HAP-1 (cell line): ENCODE data around the gene SLC12A3.

ENCODE experiments used
- DNase-seq, 2 experiments: peaks; one replicate each; pipeline ENCODE4 v3.0.0-alpha.2; 2016 to 2020; ENCODE audit warnings: low spot score in 2 of 2
- H3K27me3 ChIP-seq: fragments of 250-450 bp; sonication (Bioruptor Pico); 2 replicates; pipeline ENCODE4 v1.5.1; 2020; ENCODE audit warnings: low read depth, mild to moderate bottlenecking, moderate library complexity
- H3K36me3 ChIP-seq: fragments of 250-450 bp; sonication (Bioruptor Pico); replicated peaks from 2 replicates; pipeline ENCODE4 v1.5.1; 2020; ENCODE audit warnings: mild to moderate bottlenecking
- H3K4me1 ChIP-seq: fragments of 250-450 bp; sonication (Bioruptor Pico); 2 replicates; pipeline ENCODE4 v1.5.1; 2020; ENCODE audit warnings: mild to moderate bottlenecking
- H3K4me3 ChIP-seq: fragments of 250-450 bp; sonication (Bioruptor Pico); 2 replicates; pipeline ENCODE4 v1.5.1; 2020; ENCODE audit warnings: mild to moderate bottlenecking, moderate library complexity
- H3K9me3 ChIP-seq: fragments of 250-450 bp; sonication (Bioruptor Pico); 2 replicates; pipeline ENCODE4 v1.5.1; 2020; ENCODE audit warnings: mild to moderate bottlenecking, moderate library complexity
- in situ Hi-C: fragments of 300-500 bp; cut with MboI; formaldehyde crosslinking; loops from 3 replicates; pipeline ENCODE4 v1.14.3; 2020; ENCODE audit warnings: low sequenced_read_pairs, inconsistent platforms, mixed read lengths

Gene SLC12A3

GRCh38 chr16:56869513-56870275 is 4.7 kb downstream of the SLC12A3 start:
- Histone ChIP-seq H3K4me3 (no peak overlapping the region), H3K36me3 (no peaks in the 10 kb centered on the region), H3K27me3 (no peaks in the 10 kb centered on the region), H3K4me1 (peaks cover 11% of the 10 kb centered on the region), H3K9me3 (no peaks in the 10 kb centered on the region)
- DNase-seq, result peak; percentile 31 to 65
- in situ Hi-C loops, result loop anchor here (5.0 kb wide), 1 partner anchor 68 kb away; no protein-coding TSS in a partner anchor

DNA sequence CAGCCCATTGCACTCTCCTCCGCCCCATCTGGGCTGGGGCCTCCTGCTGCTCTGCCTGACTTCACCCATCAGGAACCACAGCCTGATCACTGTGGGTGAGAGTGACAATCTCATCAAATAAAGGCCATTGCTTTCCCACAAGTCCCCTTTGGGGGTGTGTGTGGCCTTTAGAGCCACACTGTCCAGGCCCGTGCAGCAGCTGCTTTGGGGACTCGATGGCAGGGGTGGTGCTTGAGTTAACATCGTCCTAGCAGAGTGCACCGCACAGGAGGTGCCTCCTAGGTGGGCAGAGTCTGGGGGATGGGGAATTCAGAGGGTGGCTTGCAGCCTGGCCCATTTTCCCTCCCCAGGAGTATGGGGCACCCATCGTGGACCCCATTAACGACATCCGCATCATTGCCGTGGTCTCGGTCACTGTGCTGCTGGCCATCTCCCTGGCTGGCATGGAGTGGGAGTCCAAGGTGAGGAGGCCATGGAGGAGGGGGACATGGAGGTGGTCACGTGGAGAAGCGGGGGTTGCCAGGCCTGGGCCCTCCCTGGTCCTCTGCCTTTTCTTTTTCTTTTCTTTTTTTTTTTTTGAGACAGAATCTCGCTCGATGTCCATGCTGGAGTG is 5.4 kb downstream of the SLC12A3 start:
- peaks cover 5% of the 10 kb centered on the region for H3K4me1 ChIP-seq

DNA sequence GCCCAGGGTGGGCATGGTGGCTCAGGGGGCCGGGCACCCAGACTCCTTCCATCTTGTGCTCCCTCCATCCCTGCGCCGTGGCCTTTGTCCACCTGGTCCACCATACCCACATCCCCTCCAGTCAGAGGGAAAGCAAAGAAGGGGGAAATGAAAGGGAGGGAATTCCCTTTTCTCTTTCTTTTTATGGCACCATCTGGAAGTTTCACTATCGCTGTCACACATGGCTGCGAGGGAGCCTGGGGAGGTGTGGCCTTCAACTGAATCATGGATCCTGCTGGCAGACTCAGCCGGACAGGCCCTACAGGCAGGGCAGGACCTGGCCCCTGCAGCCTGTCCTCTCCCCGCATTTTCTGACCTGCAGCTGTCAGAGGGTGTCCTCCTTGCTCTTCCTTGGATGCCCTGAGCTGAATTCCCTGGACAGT is 6.2 kb downstream of the SLC12A3 start:
- H3K36me3 ChIP-seq, result no peaks in the 10 kb centered on the region
- no peaks in the 10 kb centered on the region for H3K9me3 ChIP-seq
- no peak for DNase-seq
- in situ Hi-C loops, result no loop called here
- no peak overlapping the region for H3K4me3 ChIP-seq
- H3K27me3 ChIP-seq, result no peaks in the 10 kb centered on the region
- peaks cover 5% of the 10 kb centered on the region for H3K4me1 ChIP-seq

More for the DNA sequence above, 5.4 kb downstream of the SLC12A3 start:
- no peaks in the 10 kb centered on the region for H3K36me3 ChIP-seq
- H3K9me3 ChIP-seq, result no peaks in the 10 kb centered on the region
- in situ Hi-C loops, result no loop called here
- no peak for DNase-seq
- H3K27me3 ChIP-seq, result no peaks in the 10 kb centered on the region
- H3K4me3 ChIP-seq, result no peak overlapping the region

GRCh38 chr16:56872863-56873391 is 7.9 kb downstream of the SLC12A3 start:
- no peak for DNase-seq
- Histone ChIP-seq H3K4me3 (no peak overlapping the region), H3K9me3 (no peaks in the 10 kb centered on the region), H3K36me3 (no peaks in the 10 kb centered on the region), H3K27me3 (no peaks in the 10 kb centered on the region), H3K4me1 (no peaks in the 10 kb centered on the region)
- in situ Hi-C loops, result no loop called here

DNA sequence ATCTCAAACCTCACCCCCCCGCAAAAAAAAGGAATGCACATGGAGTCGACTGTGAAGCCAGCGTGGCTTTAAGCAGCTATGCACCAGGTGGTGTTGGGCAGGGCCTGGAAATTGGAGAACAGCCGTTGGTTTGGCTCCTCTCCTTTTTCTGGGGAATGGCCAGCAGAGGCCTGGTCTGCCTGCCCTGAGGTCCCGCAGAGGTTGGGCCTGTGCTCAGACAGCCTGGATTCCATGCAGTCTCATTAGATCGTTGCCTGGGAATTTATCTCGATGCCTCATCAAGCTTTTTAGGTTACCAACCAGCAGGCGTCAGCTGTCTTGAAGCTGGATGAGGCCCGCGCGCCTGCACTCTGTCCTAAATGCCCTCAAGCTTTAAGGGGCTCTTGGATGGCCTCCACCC is 9.8 kb downstream of the SLC12A3 start:
- DNase-seq, result no peak
- in situ Hi-C loops, result no loop called here
- Histone ChIP-seq H3K9me3 (no peaks in the 10 kb centered on the region), H3K36me3 (no peaks in the 10 kb centered on the region), H3K27me3 (no peaks in the 10 kb centered on the region), H3K4me1 (no peaks in the 10 kb centered on the region), H3K4me3 (no peak overlapping the region)

GRCh38 chr16:56876048-56876447 is 11.0 kb downstream of the SLC12A3 start:
- Histone ChIP-seq H3K36me3 (no peaks in the 10 kb centered on the region), H3K4me1 (no peaks in the 10 kb centered on the region), H3K4me3 (no peak overlapping the region), H3K27me3 (no peaks in the 10 kb centered on the region), H3K9me3 (no peaks in the 10 kb centered on the region)
- in situ Hi-C loops, result no loop called here
- no peak for DNase-seq

DNA sequence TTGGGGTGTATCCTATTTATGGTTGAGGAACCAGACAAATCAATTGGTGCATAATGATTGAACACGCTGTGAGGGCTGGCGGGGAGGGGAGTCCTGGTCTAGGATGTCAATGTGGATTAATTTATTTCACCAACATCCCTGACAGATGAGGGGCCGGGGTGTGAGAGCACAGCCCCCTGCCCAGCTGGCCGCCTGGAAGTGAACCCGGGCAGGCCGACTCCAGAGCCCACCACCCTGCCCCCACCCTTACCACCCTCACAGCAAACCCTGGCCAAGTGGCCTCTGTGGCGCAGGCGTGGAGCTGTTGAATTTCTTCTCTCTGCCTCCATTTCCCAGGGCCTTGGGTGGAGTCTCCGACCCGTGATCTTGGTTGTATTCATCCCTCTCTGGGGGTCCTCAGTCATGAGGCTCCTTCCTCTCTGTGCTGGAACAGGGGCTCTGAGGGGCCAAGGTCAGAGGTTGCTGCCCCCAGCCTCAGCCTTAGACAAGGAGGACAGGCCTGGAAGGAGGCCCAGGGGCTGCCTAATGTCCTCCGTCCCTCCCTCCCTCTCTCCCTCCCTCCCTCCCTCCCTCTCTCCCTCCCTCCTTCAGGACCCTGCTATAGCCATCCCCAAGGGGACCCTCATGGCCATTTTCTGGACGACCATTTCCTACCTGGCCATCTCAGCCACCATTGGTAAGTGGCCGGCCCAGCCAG is 12.6 kb downstream of the SLC12A3 start:
- Histone ChIP-seq H3K9me3 (no peaks in the 10 kb centered on the region), H3K4me3 (no peak overlapping the region), H3K4me1 (no peaks in the 10 kb centered on the region), H3K27me3 (no peaks in the 10 kb centered on the region), H3K36me3 (no peaks in the 10 kb centered on the region)
- no peak for DNase-seq
- in situ Hi-C loops, result no loop called here

DNA sequence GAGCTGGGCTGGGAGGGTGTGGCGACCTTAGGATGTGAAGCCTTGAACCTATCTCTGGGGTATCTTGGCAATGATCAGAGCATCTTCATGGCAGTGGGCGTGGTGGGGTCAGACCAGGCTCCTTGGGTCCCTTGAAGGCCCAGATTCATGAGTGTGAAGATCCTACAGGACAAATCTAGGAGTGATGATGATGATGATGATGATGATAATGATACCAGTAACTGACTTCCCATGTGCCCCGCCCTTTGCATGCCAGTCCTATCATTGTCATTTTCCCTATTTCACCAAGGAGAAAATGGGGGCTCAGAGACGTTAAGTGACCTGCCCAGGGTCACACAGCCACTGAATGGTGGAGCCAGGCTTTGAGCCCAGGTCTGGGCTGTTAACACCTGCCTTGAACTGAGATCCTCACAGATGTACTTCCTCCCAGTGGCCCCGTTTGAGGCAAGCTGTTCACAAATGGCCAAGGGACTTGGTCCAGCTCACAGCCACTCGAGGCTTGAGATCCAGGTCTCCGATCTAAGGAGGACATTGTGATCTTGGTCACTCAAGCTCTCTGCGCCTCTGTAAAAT is 13.4 kb downstream of the SLC12A3 start:
- H3K4me3 ChIP-seq, result no peak overlapping the region
- in situ Hi-C loops, result no loop called here
- no peak for DNase-seq
- no peaks in the 10 kb centered on the region for H3K4me1 ChIP-seq
- no peaks in the 10 kb centered on the region for H3K27me3 ChIP-seq
- H3K9me3 ChIP-seq, result no peaks in the 10 kb centered on the region
- no peaks in the 10 kb centered on the region for H3K36me3 ChIP-seq

DNA sequence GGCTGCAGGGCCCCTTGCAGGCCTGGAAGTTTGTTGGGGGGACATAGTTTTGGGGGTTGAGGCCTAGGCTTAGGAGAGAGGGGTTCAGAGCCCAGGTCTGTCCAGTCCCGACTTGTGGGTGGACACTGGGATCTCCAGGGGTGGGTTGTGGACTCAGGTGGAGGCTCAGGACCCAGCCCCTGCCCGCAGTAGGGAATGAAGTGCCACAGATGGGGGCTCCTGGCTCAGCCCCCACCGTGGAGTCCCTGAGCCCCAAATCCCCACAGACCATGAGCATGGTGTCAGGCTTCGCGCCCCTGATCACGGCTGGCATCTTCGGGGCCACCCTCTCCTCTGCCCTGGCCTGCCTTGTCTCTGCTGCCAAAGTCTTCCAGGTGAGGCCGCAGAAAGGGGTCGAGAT is 14.3 kb downstream of the SLC12A3 start:
- Histone ChIP-seq H3K27me3 (no peaks in the 10 kb centered on the region), H3K4me1 (no peaks in the 10 kb centered on the region)
- in situ Hi-C loops, result no loop called here

DNA sequence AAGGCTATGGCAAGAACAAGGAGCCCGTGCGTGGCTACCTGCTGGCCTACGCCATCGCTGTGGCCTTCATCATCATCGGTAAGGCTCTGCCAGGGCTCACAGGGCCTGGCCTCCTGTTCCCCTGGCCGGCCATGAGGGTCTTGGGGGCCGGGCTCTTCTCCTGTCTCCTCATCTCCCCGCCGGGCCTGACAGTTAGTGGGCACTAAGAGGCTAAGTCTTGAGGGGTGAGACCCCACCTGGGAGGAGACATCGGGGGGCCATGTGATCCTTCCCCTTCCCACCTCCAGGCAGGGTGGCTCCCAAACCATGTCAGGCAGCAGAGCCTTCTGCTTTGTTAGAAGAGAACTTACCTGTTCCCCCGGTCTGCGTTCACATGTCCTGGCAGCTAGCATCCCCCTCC is 15.2 kb downstream of the SLC12A3 start:
- no peaks in the 10 kb centered on the region for H3K36me3 ChIP-seq
- H3K4me1 ChIP-seq, result no peaks in the 10 kb centered on the region
- no peaks in the 10 kb centered on the region for H3K9me3 ChIP-seq
- no peak overlapping the region for H3K4me3 ChIP-seq
- H3K27me3 ChIP-seq, result no peaks in the 10 kb centered on the region
- DNase-seq, result no peak
- in situ Hi-C loops, result no loop called here

More for the DNA sequence above, 14.3 kb downstream of the SLC12A3 start:
- no peaks in the 10 kb centered on the region for H3K36me3 ChIP-seq
- DNase-seq, result no peak
- H3K4me3 ChIP-seq, result no peak overlapping the region
- no peaks in the 10 kb centered on the region for H3K9me3 ChIP-seq

DNA sequence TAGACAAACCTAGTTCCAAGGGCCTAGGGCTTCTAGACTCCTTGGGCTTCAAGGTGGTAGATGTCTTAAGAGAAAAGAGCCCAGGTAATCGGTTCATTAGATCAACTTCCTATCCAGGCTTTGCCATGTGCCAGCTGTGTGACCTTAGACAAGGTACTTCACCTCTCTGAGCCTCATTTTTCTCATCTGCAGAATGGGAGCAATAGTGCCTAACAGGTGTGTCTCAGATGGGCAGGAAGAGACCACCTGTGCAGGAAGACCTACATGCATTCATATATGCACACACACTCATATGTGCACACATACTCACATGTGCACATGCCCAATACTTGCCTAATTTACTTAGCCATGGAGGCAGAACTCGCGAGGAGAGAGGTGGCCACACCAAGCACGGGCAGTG is 15.7 kb downstream of the SLC12A3 start:
- Histone ChIP-seq H3K36me3 (no peaks in the 10 kb centered on the region), H3K9me3 (no peaks in the 10 kb centered on the region), H3K4me3 (no peak overlapping the region), H3K27me3 (no peaks in the 10 kb centered on the region), H3K4me1 (no peaks in the 10 kb centered on the region)
- DNase-seq, result no peak
- in situ Hi-C loops, result no loop called here

DNA sequence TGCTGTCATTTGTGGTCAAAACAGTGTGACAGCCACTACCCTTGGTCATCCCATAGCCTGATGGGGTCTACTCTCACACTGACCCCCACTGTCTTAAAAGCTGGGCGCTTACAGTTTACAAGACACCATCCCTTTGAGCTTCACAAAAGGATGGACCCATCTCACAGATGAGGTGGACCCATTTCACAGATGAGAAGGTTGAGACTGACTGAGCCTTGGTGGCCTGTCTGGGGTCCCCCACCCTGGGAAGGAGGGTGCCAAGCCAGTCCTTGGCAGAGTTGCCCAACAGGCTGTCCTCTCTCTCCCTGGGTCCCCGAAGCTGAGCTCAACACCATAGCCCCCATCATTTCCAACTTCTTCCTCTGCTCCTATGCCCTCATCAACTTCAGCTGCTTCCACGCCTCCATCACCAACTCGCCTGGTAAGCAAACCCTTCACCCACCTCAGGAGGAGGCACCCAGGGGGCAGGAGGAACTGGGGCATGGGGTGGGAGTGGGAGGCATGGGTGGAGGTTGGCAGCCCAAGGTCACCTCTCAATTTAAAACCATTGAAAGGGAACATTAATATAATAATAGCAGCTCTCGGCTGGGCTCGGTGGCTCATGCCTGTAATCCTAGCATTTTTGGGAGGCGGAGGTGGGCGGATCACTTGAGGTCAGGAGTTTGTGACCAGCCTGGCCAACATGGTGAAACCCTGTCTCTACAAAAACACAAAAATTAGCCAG is 17.2 kb downstream of the SLC12A3 start:
- in situ Hi-C loops, result no loop called here
- Histone ChIP-seq H3K36me3 (no peaks in the 10 kb centered on the region), H3K27me3 (no peaks in the 10 kb centered on the region), H3K9me3 (no peaks in the 10 kb centered on the region), H3K4me1 (no peaks in the 10 kb centered on the region), H3K4me3 (no peak overlapping the region)
- no peak for DNase-seq

GRCh38 chr16:56883586-56883985 is 18.6 kb downstream of the SLC12A3 start:
- Histone ChIP-seq H3K36me3 (no peaks in the 10 kb centered on the region), H3K4me1 (no peaks in the 10 kb centered on the region), H3K9me3 (no peaks in the 10 kb centered on the region), H3K4me3 (no peak overlapping the region), H3K27me3 (no peaks in the 10 kb centered on the region)
- no peak for DNase-seq
- in situ Hi-C loops, result no loop called here
